ENCODE results near the gene FGFR3. TPM values are rescaled to one million over a fixed set of nuclear protein-coding genes. Genes with fewer than 3 reads are reported as not detected.

Gene FGFR3
- total RNA-seq, 4 donors from 2014 or later: 45.4 to 168 (median 92.4) TPM

- H3K9me3 ChIP-seq: no peaks in the 10 kb centered on the region
- peaks cover 0 to 14% (median 4%) of the 10 kb centered on the region in 4 donors for H3K4me1 ChIP-seq
- no peak overlapping the region for H3K27ac ChIP-seq
- H3K36me3 ChIP-seq: no peaks in the 10 kb centered on the region
- H3K27me3 ChIP-seq: no peaks in the 10 kb centered on the region
- H3K4me3 ChIP-seq: no peak overlapping the region
- DNase-seq: no peak
- TF ChIP-seq CTCF (IDR thresholded peaks at IDR 0.05): peak in 1 of 6 experiments; percentile 8
- no peak for TF ChIP-seq POLR2A (IDR thresholded peaks at IDR 0.05)
Observed at GRCh38 chr4:1759818-1760223, 33.3 kb upstream of the FGFR3 start.

- Histone ChIP-seq H3K36me3 (no peaks in the 10 kb centered on the region), H3K27ac (no peak overlapping the region), H3K4me3 (no peak overlapping the region), H3K9me3 (no peaks in the 10 kb centered on the region), H3K27me3 (no peaks in the 10 kb centered on the region), H3K4me1 (peaks cover 0 to 14% (median 4%) of the 10 kb centered on the region in 4 donors)
- TF ChIP-seq POLR2A (IDR thresholded peaks at IDR 0.05): no peak
- TF ChIP-seq CTCF (IDR thresholded peaks at IDR 0.05): no peak
- no peak for DNase-seq
Observed at GRCh38 chr4:1760521-1761071, 32.5 kb upstream of the FGFR3 start.

- no peak overlapping the region for H3K27ac ChIP-seq
- H3K27me3 ChIP-seq: no peaks in the 10 kb centered on the region
- DNase-seq: no peak
- TF ChIP-seq CTCF (IDR thresholded peaks at IDR 0.05): no peak
- TF ChIP-seq POLR2A (IDR thresholded peaks at IDR 0.05): no peak
- no peak overlapping the region for H3K4me3 ChIP-seq
- H3K4me1 ChIP-seq: peaks cover 0 to 14% (median 4%) of the 10 kb centered on the region in 4 donors
- no peaks in the 10 kb centered on the region for H3K9me3 ChIP-seq
- no peaks in the 10 kb centered on the region for H3K36me3 ChIP-seq
Observed at GRCh38 chr4:1761130-1761689, 31.9 kb upstream of the FGFR3 start.

GRCh38 chr4:1762264-1763010 is 30.7 kb upstream of the FGFR3 start:
- H3K4me1 ChIP-seq: peaks cover 0 to 24% (median 7%) of the 10 kb centered on the region in 4 donors
- DNase-seq: no peak
- TF ChIP-seq CTCF (IDR thresholded peaks at IDR 0.05): no peak
- no peak for TF ChIP-seq POLR2A (IDR thresholded peaks at IDR 0.05)
- peaks cover 0 to 8% of the 10 kb centered on the region in 2 donors for H3K27me3 ChIP-seq
- no peak overlapping the region for H3K4me3 ChIP-seq
- H3K27ac ChIP-seq: no peak overlapping the region
- H3K36me3 ChIP-seq: no peaks in the 10 kb centered on the region
- no peaks in the 10 kb centered on the region for H3K9me3 ChIP-seq

- Histone ChIP-seq H3K4me1 (peaks cover 0 to 24% (median 10%) of the 10 kb centered on the region in 4 donors), H3K9me3 (no peaks in the 10 kb centered on the region), H3K27me3 (peaks cover 0 to 9% of the 10 kb centered on the region in 2 donors), H3K27ac (no peak overlapping the region), H3K36me3 (no peaks in the 10 kb centered on the region), H3K4me3 (peak overlapping the region in 2 of 4 donors; percentile 28 to 35)
- TF ChIP-seq CTCF (IDR thresholded peaks at IDR 0.05) (no peak), POLR2A (IDR thresholded peaks at IDR 0.05) (no peak)
- no peak for DNase-seq
Observed at GRCh38 chr4:1763070-1763549, 30.0 kb upstream of the FGFR3 start.

All from Peyer's patch (tissue), 4 donors.